Prostate gland (tissue), 2 donors: Measurements from ENCODE around the gene PIGW.

ENCODE experiments used
- CTCF ChIP-seq, 4 experiments: fragments of 200-600 bp in 2 of 4; fragments of 450-650 bp in 2 of 4; sonication (generic) in 2 of 4; IDR thresholded peaks; 1 replicate in 3 of 4; 2 replicates in 1 of 4; pipeline ENCODE4 v1.5.1; 2016 to 2019; ENCODE audit warnings: antibody characterized with exemption in 4 of 4, mild to moderate bottlenecking in 2 of 4, moderate library complexity in 2 of 4
- POLR2A ChIP-seq: fragments of 450-650 bp; IDR thresholded peaks from one replicate; pipeline ENCODE4 v1.6.1; 2016; ENCODE audit warnings: antibody characterized with exemption, mild to moderate bottlenecking
- POLR2AphosphoS5 ChIP-seq: sonication (generic); formaldehyde crosslinking; IDR thresholded peaks from one replicate; pipeline ENCODE4 v1.6.1; 2017; ENCODE audit warnings: antibody characterized with exemption

- no peak for TF ChIP-seq CTCF (IDR thresholded peaks at IDR 0.05)
- TF ChIP-seq POLR2A: no peak
- no peak for TF ChIP-seq POLR2AphosphoS5
Measured at GRCh38 chr17:36506249-36506826, 28.4 kb upstream of the PIGW start.
